GM12864 (cell line): Measurements from ENCODE around the gene MLXIP.

Experiments used
- DNase-seq: peaks from one replicate; pipeline ENCODE4 v3.0.0-alpha.2; 2011; ENCODE audit warnings: low read depth
- H3K4me3 ChIP-seq: 2 replicates; pipeline ENCODE4 v1.5.1; 2011; ENCODE audit warnings: mild to moderate bottlenecking, low read depth, low read length, control low read depth
- TF ChIP-seq, protein P1 (sequence below): IDR thresholded peaks from 2 replicates; pipeline ENCODE4 v1.5.1; 2011; ENCODE audit warnings: low read depth, mild to moderate bottlenecking, moderate library complexity, low read length, control low read depth, inconsistent platforms; ENCODE audit errors: missing control alignments

Gene MLXIP, protein sequence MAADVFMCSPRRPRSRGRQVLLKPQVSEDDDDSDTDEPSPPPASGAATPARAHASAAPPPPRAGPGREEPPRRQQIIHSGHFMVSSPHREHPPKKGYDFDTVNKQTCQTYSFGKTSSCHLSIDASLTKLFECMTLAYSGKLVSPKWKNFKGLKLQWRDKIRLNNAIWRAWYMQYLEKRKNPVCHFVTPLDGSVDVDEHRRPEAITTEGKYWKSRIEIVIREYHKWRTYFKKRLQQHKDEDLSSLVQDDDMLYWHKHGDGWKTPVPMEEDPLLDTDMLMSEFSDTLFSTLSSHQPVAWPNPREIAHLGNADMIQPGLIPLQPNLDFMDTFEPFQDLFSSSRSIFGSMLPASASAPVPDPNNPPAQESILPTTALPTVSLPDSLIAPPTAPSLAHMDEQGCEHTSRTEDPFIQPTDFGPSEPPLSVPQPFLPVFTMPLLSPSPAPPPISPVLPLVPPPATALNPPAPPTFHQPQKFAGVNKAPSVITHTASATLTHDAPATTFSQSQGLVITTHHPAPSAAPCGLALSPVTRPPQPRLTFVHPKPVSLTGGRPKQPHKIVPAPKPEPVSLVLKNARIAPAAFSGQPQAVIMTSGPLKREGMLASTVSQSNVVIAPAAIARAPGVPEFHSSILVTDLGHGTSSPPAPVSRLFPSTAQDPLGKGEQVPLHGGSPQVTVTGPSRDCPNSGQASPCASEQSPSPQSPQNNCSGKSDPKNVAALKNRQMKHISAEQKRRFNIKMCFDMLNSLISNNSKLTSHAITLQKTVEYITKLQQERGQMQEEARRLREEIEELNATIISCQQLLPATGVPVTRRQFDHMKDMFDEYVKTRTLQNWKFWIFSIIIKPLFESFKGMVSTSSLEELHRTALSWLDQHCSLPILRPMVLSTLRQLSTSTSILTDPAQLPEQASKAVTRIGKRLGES

GRCh38 chr12:122078141-122079032 is at the start of gene MLXIP:
TSS of gene MLXIP (plus strand) at chr12:122078756. CDS start at chr12:122078854, 98 bp downstream.
- peak within 1 kb of the TSS; percentile 58 for H3K4me3 ChIP-seq
- TF ChIP-seq, protein P1, sequence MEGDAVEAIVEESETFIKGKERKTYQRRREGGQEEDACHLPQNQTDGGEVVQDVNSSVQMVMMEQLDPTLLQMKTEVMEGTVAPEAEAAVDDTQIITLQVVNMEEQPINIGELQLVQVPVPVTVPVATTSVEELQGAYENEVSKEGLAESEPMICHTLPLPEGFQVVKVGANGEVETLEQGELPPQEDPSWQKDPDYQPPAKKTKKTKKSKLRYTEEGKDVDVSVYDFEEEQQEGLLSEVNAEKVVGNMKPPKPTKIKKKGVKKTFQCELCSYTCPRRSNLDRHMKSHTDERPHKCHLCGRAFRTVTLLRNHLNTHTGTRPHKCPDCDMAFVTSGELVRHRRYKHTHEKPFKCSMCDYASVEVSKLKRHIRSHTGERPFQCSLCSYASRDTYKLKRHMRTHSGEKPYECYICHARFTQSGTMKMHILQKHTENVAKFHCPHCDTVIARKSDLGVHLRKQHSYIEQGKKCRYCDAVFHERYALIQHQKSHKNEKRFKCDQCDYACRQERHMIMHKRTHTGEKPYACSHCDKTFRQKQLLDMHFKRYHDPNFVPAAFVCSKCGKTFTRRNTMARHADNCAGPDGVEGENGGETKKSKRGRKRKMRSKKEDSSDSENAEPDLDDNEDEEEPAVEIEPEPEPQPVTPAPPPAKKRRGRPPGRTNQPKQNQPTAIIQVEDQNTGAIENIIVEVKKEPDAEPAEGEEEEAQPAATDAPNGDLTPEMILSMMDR = no peak
- DNase-seq = peak; percentile 64

GRCh38 chr12:122028905-122029560 is 49.5 kb upstream of the MLXIP start:
- TF ChIP-seq, protein P1 = peak; percentile 32
- DNase-seq = no peak
- H3K4me3 ChIP-seq = no peak overlapping the region

- TF ChIP-seq, protein P1 = no peak
- DNase-seq = no peak
- no peak overlapping the region for H3K4me3 ChIP-seq
Measured at GRCh38 chr12:122029620-122030423, 48.7 kb upstream of the MLXIP start.

GRCh38 chr12:122030424-122031035 is 48.0 kb upstream of the MLXIP start:
- no peak overlapping the region for H3K4me3 ChIP-seq
- DNase-seq = no peak

DNA sequence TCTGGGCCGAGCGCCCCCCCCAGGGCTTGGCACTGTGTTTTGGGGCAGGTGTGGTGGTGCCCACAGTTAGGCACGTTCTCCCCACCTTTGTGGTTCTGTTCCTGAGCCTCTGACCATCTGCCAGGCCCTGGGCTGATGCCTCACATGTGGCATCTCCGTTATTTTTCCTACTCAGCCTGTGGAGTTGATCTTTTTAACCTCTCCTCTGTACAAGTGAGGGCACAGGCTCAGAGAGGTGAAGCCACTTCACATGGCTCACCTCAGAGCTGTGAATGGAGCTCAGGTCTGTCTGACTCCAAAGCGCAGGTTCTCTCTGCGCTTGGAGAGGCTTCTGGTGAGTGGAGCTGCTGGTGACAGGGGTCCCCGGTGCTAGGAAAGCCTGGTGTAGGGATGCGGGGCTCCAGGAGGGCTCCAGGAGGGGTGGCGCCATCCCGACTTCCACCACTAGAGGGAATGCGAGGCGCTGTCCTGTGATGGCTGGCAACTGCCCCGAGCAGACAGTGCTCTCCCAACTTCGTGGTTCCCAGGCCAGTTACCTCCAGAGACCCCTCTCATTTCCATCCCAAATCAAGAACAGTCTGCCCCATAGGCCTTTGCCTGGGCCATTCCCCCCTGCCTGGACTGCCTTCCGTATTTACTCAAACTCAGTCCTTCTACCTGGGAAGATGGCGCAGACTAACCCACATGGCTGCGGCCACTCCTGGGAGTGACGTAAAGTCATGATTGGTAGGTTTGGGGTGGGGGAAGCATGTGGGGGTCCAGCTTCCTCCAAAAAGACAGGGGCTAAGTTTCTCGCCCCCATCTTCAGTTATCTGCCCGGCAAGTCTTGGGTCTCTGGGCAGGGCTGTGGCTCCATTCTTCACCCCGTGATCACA is 47.0 kb upstream of the MLXIP start:
- no peak overlapping the region for H3K4me3 ChIP-seq

More at GRCh38 chr12:122030424-122031035, 48.0 kb upstream of the MLXIP start:
- TF ChIP-seq, protein P1 = no peak

More for the DNA sequence above, 47.0 kb upstream of the MLXIP start:
- no peak for DNase-seq
- TF ChIP-seq, protein P1 = peak; percentile 85
